ENCODE results near the gene LETMD1. TPM values are rescaled to one million over a fixed set of nuclear protein-coding genes. Genes with fewer than 3 reads are reported as not detected.
"Not testable (repeated sequence)": the region's sequence is repeated elsewhere in the genome, so short reads cannot be mapped to it uniquely, and the experiment has no call there.

The LETMD1 gene, protein sequence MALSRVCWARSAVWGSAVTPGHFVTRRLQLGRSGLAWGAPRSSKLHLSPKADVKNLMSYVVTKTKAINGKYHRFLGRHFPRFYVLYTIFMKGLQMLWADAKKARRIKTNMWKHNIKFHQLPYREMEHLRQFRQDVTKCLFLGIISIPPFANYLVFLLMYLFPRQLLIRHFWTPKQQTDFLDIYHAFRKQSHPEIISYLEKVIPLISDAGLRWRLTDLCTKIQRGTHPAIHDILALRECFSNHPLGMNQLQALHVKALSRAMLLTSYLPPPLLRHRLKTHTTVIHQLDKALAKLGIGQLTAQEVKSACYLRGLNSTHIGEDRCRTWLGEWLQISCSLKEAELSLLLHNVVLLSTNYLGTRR
- total RNA-seq (2014; rRNA removed; shearing (Covaris generic)) = 39.9 and 45.5 TPM in 2 replicates

DNA sequence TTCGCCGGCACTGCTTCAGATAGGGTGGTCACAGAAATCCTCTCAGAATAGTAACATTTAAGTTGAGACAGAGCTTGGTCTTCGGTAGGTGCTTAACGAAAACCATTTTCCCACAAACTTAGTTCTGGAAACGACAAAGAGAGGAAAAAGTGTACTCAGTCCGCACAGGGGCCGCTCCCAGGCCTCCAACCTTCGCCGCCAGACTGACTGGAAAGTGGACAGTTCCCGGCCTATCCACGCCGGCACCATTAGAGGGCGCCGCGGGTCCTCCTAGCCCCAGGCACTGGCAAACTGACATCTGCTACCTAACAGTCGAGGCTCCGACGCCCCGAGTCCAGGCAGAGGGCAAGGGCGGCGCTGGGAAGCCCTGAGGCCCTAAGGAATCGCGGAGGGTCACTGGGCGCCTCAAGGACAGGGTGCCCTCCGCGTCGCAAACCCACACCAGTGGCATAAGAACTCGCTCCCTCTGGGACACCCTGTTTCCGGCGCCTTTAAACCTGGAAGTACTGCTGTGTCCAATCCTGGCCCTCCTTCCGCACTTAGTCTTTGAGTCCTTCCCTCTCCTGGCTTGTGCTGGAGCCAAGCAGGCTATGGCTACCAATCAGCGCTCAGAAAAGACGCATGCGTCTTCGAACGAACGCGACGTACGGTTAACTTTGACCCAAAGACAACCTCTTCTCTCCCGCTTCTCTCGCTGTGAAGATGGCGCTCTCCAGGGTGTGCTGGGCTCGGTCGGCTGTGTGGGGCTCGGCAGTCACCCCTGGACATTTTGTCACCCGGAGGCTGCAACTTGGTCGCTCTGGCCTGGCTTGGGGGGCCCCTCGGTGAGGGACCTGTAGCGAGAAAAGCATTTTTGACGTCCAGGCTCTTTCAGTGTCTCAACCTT lies at the start of gene LETMD1:
LETMD1 (plus strand) TSS at position 673 of the 886 bp plus-strand sequence; CDS start at position 703, 30 bp downstream.
- DNase-seq = peak; percentile 94
- Histone ChIP-seq H3K36me3 (replicated peaks; ENCODE audit: control insufficient read depth, insufficient read depth, low read length) (peaks cover 1% of the 10 kb centered on the region), H3K27me3 (ENCODE audit: control insufficient read depth, insufficient read depth, low read length) (no peaks in the 10 kb centered on the region), H3K4me3 (ENCODE audit: insufficient read depth, low read depth, low read length) (peak within 1 kb of the TSS; percentile 86)

DNA sequence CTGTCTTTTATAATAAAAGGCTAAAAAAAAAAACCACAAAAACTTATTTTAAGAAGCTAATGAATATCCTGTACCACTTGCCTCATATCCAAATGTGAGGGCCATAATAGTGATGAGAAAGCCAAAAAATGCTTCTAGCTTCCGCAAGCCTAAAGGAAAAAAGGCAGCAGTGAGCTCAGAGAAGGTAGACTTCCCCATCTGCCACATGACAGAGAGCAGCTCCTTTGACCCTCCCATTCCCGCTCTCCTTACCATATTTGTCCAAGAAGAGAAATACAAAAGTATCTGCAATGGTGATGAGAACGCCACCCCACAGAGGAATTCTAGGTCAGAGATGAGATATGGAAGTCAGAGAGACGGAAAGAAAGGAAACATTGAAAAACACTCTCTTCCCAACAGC lies 49.0 kb upstream of the LETMD1 start:
- no peak for DNase-seq
- Histone ChIP-seq H3K27me3 (ENCODE audit: control insufficient read depth, insufficient read depth, low read length) (no peaks in the 10 kb centered on the region), H3K36me3 (replicated peaks; ENCODE audit: control insufficient read depth, insufficient read depth, low read length) (peaks cover 10% of the 10 kb centered on the region), H3K4me3 (ENCODE audit: insufficient read depth, low read depth, low read length) (no peak overlapping the region)

DNA sequence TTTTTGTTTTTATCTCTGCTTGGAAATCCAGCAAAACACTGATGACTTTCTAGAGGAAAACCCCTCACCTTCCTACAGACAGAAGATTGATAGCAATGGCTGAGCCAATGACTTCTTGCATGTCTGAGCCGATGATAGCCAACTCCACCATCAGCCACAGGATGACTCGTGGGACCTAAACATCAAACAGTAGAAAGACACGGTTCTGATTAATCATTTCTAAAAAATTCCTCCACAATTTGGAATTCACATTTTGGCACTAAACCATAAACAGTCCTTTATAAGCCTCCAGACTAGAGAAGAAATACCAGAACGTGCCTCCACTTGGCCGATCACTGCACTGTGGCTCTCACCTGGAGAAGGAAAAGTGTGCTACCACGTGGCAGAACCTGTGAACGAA lies 47.9 kb upstream of the LETMD1 start:
- Histone ChIP-seq H3K27me3 (ENCODE audit: control insufficient read depth, insufficient read depth, low read length) (no peaks in the 10 kb centered on the region), H3K36me3 (replicated peaks; ENCODE audit: control insufficient read depth, insufficient read depth, low read length) (peaks cover 11% of the 10 kb centered on the region), H3K4me3 (ENCODE audit: insufficient read depth, low read depth, low read length) (no peak overlapping the region)
- no peak for DNase-seq

DNA sequence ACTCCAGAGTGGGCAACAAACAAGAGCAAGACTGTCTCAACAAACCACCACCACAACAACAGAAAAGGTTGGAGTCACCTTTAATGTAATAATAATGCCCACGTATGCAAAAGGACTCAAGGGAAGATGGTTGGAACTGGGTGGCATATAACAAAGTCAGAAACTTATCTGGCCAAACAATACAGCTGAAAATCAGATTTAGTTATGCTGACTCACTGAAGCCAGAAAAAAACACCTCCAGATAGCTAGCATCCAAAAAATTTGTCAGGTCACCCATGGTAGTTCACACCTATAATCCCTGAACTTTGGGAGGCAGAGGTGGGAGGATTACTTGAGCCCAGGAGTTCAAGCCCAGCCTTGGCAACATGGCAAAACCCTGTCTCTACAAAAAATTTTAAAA lies 46.3 kb upstream of the LETMD1 start:
- Histone ChIP-seq H3K4me3 (ENCODE audit: insufficient read depth, low read depth, low read length) (no peak overlapping the region), H3K36me3 (replicated peaks; ENCODE audit: control insufficient read depth, insufficient read depth, low read length) (peaks cover 4% of the 10 kb centered on the region), H3K27me3 (ENCODE audit: control insufficient read depth, insufficient read depth, low read length) (no peaks in the 10 kb centered on the region)
- no peak for DNase-seq

DNA sequence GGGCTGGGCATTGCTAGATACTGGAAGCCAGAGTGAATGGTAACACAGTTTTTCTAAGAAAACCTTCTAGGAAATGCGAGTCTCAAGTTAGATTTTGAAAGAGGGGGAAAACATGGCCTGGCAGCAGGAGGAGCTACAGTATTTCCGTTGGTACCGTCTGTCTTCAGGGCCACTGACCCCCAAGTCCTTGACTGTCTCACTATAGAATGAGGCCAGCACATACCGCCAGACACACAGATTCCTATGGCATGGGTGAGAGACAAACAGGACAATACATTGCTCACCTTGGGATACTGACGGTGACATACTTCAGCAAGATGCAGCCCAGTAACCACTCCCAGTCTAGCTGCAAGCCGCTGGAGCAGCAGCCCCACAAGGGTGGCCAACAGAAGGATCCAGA lies 43.6 kb upstream of the LETMD1 start:
- no peak for DNase-seq
- peaks cover 4% of the 10 kb centered on the region for H3K36me3 ChIP-seq (replicated peaks; ENCODE audit: control insufficient read depth, insufficient read depth, low read length)
- H3K27me3 ChIP-seq (ENCODE audit: control insufficient read depth, insufficient read depth, low read length) = no peaks in the 10 kb centered on the region
- H3K4me3 ChIP-seq (ENCODE audit: insufficient read depth, low read depth, low read length) = no peak overlapping the region

DNA sequence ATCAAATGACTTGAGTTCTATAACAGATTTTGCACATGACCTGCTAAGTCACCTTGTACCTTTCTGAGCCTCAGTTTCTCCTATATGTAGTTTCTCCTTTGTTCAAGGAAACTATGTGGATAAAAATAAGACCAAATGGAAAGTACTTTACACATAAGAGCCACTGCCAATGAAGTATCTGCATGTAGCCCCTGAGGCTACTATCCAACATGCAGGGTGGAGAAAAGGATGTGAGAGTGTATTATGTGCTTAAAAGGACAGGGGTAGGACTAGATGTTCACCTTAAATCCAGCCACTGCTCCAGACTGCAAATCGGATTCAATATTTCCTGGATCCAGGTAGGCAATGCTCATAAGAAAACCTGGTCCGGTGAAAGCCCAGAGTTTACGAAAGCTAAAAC lies 43.1 kb upstream of the LETMD1 start:
- Histone ChIP-seq H3K36me3 (replicated peaks; ENCODE audit: control insufficient read depth, insufficient read depth, low read length) (peaks cover 4% of the 10 kb centered on the region), H3K27me3 (ENCODE audit: control insufficient read depth, insufficient read depth, low read length) (no peaks in the 10 kb centered on the region), H3K4me3 (ENCODE audit: insufficient read depth, low read depth, low read length) (no peak overlapping the region)
- no peak for DNase-seq

DNA sequence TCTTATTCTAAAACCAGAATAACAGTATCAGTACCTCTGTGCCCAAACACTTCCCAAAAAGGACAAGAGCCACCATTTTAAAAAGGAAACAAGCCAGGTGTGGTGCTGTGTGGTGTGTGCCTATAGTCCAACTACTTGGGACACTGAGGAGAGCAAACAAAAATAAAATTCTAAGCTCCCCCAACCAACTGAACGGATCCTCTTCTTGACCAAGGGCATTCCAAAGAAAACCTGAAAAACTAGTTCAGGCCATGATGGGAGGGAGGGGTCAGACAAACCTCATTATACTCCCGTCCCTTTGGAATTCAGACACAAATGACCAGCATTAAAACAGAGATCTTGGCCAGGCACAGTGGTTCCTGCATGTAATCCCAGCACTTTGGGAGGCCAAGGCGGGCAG lies 42.5 kb upstream of the LETMD1 start:
- no peak for DNase-seq
- peaks cover 3% of the 10 kb centered on the region; the same call in 1 of the 2 replicates for H3K36me3 ChIP-seq (replicated peaks; ENCODE audit: control insufficient read depth, insufficient read depth, low read length)
- no peaks in the 10 kb centered on the region for H3K27me3 ChIP-seq (ENCODE audit: control insufficient read depth, insufficient read depth, low read length)
- H3K4me3 ChIP-seq (ENCODE audit: insufficient read depth, low read depth, low read length) = no peak overlapping the region

DNA sequence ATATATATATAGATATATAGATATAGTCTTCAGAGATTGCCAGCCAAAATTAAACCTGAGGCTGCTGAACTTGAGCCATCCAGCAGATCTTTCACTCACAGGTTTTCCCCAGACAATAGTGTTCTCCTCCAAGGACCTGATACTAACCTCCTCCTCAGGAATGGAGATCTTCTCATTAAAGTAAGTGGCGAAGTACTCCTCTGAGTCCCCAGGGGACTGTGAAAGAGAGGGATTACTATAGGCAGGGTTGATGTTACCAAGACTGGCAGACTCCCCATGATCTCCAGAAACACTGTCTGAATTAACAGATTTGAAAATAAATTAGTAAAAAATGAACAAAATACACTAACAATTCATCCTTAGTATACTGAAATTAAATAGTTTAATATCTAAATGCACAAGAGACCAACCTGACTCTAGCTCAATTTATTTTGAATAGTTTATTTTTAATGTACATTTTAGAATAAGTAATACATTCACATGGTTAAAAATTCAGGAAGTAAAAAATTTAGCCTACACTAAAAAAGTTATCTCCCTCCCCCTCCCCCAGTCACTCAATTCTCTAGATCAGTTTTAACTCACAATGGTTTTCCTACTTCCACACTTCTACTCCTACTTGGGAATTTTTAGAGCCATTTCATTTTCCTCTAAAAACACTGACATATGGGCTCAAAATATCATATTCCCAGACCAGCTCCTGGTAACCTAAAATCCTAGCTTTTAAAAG lies 39.6 kb upstream of the LETMD1 start:
- no peak overlapping the region for H3K4me3 ChIP-seq (ENCODE audit: insufficient read depth, low read depth, low read length)
- H3K27me3 ChIP-seq (ENCODE audit: control insufficient read depth, insufficient read depth, low read length) = no peaks in the 10 kb centered on the region
- H3K36me3 ChIP-seq (replicated peaks; ENCODE audit: control insufficient read depth, insufficient read depth, low read length) = peaks cover 3% of the 10 kb centered on the region; the same call in 1 of the 2 replicates
- DNase-seq = no peak

DNA sequence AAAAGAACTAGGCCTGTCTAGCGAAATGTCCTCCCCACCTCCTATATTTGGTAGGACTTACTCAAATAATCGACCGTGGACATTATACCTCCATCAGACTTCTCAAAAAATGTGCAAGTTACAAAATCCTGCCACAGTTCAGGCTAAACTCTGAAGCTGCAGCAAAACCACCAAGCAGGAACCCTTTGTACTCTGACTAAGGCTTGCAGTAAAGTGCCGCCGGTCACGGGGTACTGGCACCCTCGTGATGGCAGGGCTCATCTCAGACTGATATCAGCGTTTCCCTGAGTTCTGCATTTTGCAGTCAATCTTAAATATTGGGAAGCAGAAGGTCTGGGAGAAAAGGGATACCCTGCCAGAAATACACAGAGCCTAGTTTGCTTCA lies 39.1 kb upstream of the LETMD1 start:
- H3K4me3 ChIP-seq (ENCODE audit: insufficient read depth, low read depth, low read length) = no peak overlapping the region

DNA sequence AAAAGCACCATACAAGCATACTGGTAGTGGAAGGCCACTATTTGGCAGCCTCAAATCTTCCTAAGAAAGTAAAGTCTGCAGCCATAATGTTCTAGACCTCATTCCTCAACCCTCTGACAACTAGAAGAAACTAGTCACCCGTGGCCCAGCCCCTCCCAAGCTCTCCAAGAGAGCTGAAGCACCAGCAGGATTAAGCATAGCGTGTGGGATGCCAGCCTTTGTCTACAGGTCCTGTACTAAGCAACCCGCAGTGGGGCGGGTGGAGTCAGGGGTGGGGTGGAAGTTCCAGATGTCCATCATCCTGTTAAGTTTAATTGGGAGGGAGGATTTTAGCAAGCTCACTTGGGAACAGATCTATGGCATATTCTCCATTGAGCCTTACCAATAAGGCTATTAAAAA lies 36.2 kb upstream of the LETMD1 start:
- Histone ChIP-seq H3K4me3 (ENCODE audit: insufficient read depth, low read depth, low read length) (no peak overlapping the region), H3K27me3 (ENCODE audit: control insufficient read depth, insufficient read depth, low read length) (no peaks in the 10 kb centered on the region), H3K36me3 (replicated peaks; ENCODE audit: control insufficient read depth, insufficient read depth, low read length) (no peaks in the 10 kb centered on the region; the same call in 1 of the 2 replicates)
- no peak for DNase-seq

More for the DNA sequence above, 39.1 kb upstream of the LETMD1 start:
- DNase-seq = no peak
- H3K27me3 ChIP-seq (ENCODE audit: control insufficient read depth, insufficient read depth, low read length) = no peaks in the 10 kb centered on the region
- peaks cover 3% of the 10 kb centered on the region; the same call in 1 of the 2 replicates for H3K36me3 ChIP-seq (replicated peaks; ENCODE audit: control insufficient read depth, insufficient read depth, low read length)

DNA sequence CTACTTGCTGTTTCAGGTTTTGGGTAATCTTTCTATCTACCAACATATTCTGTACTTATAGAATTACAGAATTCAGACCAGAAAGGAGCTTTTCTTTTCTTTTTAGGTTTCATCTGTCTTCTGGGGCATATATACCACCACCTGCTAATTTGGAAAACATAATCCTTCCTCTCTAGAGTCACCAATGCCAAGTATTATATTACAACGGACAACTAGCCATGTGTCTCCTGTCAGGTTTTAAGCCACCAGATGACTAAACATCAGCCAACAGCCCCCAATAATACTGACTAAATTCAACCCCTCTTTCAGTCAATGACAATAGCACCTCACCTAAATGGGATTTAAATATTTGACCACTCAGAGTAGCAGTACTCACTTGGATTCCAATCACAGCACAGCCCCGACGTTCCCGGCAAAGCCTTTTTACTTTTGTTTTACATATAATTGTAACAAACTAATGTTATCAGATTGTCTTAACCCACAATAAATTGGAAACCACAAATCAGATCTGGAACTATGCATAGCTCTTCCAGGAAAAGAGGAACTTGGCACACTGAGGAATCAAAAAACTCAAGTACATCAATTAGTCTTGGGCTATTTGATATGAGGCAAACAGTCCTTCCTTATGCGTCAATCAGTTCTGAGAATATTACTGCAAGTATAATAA lies 35.4 kb upstream of the LETMD1 start:
- no peaks in the 10 kb centered on the region; the same call in 1 of the 2 replicates for H3K36me3 ChIP-seq (replicated peaks; ENCODE audit: control insufficient read depth, insufficient read depth, low read length)
- DNase-seq = no peak
- H3K27me3 ChIP-seq (ENCODE audit: control insufficient read depth, insufficient read depth, low read length) = no peaks in the 10 kb centered on the region
- H3K4me3 ChIP-seq (ENCODE audit: insufficient read depth, low read depth, low read length) = no peak overlapping the region

DNA sequence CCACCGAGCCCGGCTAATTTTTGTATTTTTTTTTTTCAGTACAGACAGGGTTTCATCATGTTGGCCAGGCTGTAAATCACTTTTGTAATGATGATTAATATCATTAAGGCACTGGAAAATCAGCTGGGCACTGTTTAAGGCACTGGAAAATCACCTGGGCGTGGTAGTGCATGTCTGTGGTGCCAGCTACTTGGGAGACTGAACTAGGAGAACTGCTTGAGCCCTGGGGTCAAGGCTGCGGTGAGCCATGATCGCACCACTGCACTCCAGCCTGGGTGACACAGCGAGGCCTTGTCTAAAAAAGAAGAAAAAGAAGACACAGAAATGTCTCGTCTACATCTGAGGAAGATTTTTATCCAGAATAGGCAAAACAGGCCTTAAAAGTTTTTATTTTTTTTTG lies 34.7 kb upstream of the LETMD1 start:
- no peaks in the 10 kb centered on the region for H3K27me3 ChIP-seq (ENCODE audit: control insufficient read depth, insufficient read depth, low read length)
- DNase-seq = no peak
- no peak overlapping the region for H3K4me3 ChIP-seq (ENCODE audit: insufficient read depth, low read depth, low read length)
- H3K36me3 ChIP-seq (replicated peaks; ENCODE audit: control insufficient read depth, insufficient read depth, low read length) = no peaks in the 10 kb centered on the region; the same call in 1 of the 2 replicates

DNA sequence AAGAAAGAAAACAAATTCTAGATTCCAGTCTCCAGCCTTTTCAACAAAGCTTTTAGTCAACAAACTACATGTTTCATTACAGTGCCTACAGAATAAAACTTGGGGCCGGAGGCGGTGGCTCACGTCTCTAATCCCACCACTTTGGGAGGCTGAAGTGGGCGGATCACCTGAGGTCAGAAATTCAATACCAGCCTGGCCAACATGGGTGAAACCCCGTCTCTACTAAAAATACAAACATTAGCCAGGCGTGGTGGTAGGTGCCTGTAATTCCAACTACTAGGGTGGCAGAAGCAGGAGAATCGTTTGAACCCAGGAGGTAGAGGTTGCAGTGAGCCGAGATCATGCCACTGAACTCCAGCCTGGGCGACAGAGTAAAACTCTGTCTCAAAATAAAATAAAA lies 33.7 kb upstream of the LETMD1 start:
- not testable (repeated sequence) for H3K4me3 ChIP-seq (ENCODE audit: insufficient read depth, low read depth, low read length); DNase-seq; H3K27me3 ChIP-seq (ENCODE audit: control insufficient read depth, insufficient read depth, low read length); H3K36me3 ChIP-seq (replicated peaks; ENCODE audit: control insufficient read depth, insufficient read depth, low read length)

DNA sequence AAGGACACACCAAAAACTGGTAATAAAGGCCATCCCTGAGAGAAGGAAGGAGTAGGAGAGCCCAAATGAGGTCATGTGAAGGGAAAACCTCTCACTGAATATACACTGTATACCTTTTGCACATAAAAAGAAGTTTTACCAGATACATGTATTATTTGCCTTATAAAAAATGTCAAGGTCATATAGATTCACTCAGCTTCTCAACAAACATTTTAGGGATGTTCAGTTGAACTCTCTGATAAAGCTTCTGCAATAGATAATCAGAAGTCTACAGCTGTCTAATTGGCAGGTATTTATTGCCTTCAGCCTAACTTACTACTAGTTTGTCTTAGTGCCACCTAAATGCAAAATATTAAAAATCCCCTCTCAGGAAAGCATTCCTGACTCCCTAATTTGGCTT lies 30.7 kb upstream of the LETMD1 start:
- H3K36me3 ChIP-seq (replicated peaks; ENCODE audit: control insufficient read depth, insufficient read depth, low read length) = no peaks in the 10 kb centered on the region; the same call in 1 of the 2 replicates
- H3K27me3 ChIP-seq (ENCODE audit: control insufficient read depth, insufficient read depth, low read length) = no peaks in the 10 kb centered on the region
- no peak overlapping the region for H3K4me3 ChIP-seq (ENCODE audit: insufficient read depth, low read depth, low read length)
- DNase-seq = no peak

Measured in H7 (cell line).